Left forelimb (tissue), 1 donor: ENCODE data around the gene KIF3B.
"Not testable (repeated sequence)": the region's sequence is repeated elsewhere in the genome, so short reads cannot be mapped to it uniquely, and the experiment has no call there.

Experiments used
- DNase-seq: peaks from one replicate; pipeline ENCODE4 v3.0.0-alpha.2; 2018; ENCODE audit warnings: low spot score

The KIF3B gene

DNA sequence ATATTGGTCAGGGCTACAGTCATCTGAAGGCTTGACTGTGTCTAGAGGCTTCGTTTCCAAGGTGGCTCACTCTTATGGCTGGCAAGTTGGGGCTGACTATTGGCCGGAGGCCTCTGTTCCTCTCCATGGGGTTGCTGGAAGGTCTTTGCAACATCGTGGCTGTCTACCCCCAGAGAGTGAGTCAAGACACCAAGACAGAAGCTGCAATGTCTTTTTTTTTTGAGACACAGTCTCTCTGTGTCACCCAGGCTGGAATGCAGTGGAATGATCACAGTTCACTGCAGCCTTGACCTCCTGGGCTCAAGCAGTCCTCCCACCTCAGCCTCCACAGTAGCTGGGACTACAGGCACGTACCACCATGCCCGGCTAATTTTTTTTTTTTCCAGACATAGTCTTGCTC, 29.4 kb upstream of the KIF3B start:
- DNase-seq: no peak

DNA sequence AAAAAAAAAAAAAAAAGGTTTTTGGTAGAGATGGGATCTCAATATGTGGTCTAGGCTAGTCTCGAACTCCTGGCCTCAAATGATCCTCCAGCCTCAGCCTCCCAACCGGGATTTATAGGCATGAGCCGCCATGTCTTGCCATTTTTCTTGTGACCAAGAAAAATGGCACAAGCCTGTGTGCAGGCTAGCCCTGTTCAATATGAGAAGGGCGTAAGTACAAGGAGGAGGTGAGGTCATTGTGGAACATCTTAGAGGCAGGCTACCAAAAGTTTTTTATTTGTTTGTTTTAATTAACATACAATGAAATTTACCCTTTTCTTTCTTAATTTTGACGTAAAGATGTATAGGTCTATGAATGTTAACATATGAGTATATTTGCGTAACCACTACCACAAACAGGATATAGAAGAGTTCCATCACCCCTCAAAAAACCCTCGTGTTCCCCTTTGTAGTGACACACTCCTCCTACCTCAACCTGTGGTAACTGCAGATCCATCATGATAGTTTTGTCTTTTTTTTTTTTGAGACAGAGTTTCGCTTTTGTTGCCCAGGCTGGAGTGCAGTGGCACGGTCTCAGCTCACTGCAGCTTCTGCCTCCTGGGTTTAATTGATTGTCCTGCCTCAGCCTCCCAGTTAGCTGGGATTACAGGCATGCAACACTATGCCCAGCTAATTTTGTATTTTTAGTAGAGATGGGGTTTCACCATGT, 28.3 kb upstream of the KIF3B start:
- no peak for DNase-seq

DNA sequence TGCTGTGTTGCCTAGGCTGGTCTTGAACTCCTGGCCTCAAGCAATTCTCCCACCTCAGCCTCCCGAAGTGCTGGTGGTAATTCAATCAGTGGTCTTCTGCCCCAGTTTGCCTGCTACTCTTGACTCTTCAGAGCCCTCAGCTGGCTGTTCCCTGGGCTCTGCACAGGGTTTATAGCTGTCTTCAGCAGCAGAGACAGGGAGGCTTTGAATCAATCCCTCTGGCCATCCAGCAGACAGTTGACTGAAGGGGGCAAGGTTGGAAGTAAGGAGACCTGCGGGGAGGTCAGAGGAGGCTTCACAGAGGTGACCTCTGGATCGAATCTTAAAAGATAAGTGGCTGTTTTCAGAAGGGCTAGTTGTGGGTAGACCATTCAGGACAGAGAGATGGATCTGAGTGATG, 26.0 kb upstream of the KIF3B start:
- DNase-seq: no peak

DNA sequence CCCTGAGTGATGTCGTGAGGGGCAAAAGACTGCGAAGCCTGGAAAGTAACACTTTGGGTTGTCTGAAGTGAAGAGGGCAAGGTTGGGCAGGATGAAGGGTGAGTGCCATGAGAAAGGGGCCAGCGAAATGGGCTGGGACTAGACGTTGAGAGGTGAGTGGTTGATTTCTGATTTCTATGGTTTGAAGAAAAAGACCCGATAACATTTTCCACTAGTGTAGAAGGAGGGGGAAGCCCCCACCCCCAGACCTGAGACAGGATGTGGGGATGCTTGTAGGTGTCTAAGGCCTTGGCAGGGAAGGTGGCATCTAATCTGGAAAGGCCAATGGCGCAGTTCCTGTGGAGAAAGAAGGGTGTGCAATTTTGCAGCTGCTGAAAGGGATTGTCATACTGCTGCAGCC, 25.3 kb upstream of the KIF3B start:
- no peak for DNase-seq

DNA sequence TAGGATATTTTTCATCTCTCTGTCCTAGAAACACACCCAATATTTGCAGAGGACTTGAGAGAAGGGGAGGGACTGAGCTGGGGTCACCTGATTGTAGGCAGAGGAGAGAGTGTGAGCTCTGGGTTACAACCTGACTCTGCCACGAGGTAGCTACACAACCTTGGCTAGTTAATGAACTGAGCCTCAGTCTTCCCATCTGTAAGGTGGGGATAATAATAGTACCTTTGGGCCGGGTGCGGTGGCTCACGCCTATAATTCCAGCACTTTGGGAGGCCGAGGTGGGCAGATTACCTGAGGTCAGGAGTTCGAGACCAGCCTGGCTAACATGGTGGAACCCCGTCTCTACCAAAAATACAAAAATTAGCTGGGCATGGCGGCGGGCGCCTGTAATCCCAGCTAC, 16.5 kb upstream of the KIF3B start:
- not testable (repeated sequence) for DNase-seq

DNA sequence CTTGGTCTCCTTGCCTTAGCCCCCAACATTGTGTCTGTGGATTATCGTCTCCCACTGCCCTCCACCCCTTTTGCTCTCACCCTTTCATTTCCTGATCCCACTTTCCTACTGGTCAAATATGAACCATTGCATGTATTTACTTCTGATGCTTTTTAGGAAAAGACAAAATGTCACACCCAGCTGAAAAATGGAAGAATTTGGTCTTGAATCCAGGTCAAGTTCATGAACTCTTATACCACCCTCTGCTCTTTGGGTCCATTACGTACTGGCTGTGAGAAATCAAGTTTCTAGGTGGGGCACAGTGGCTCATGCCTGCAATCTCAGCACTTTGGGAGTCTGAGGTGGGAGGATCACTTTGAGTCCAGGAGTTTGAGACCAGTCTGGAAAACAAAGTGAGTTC, 15.8 kb upstream of the KIF3B start:
- no peak for DNase-seq

DNA sequence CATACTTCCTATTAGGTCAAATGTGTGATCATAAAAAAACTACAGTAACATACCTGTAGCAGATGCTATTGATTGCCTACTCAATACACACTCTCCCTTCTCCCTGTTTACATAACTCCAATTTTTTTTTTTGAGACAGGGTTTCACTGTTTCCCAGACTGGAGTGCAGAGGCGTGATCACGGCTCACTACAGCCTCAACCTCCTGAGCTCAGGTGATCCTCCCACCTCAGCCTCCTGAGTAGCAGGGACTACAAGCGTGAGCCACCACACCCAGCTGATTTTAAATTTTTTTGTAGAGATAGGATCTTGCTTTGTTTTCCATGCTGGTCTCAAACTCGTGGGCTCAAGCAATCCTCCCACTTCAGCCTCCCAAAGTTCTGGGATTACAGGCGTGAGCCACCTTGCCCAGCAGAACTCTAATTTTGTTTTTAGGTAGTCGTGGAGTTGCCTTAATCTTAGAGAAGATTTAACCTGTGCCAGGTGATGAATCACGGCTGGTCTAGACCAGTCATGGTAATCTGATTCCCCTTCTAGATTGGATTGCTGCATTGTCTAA, 14.0 kb upstream of the KIF3B start:
- DNase-seq: no peak

DNA sequence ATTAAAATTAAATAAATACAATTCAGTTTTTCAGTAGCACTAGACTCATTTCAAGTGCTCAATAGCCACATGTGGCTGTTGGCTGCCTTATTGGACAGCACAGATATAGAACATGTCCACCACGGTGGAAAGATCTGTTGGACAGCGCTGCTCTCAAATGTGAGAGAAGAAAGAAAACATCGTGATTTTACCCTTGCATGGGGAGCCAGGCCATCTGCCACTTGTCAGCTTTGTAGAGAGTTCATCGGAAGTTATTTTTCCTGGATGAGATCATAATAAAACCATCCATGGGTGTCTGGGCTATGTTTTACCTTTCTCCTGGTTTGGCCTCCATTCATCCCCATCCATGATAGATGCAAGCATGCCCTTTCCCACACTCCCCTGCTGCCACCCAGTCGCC, 5.8 kb upstream of the KIF3B start:
- DNase-seq: no peak

DNA sequence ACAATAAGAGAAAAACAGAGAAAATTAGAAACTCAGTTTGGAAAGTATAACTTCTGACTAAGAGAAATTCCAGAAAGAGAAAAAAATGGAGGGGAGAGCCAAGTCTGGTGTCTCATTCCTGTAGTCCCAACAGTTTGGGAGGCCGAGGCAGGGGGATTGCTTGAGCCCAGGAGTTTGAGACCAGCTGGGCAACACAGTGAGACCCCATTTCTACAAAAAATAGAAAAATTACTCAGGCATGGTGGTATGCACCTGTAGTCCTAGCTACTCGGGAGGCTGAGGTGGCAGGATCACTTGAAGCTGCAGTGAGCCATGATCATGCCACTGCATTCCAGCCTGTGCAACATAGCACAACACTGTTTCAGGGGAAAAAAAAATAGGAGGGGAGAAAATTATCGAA, 3.1 kb upstream of the KIF3B start:
- DNase-seq: no peak

DNA sequence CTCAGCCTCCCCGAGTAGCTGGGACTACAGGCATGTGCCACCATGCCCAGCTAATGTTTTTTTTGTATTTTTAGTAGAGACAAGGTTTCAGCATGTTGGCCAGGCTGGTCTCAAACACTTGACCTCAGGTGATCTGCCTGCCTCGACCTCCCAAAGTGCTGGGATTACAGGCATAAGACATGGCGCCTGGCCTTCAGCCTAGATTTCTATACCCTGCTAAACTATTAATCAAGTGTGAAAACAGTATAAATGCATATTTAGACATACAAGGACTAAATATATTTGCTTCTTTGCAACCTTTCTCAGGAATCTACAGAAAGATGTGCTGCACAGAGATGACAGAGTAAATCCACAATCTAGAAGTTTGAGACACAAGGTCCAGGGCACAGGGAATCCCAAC, 2.3 kb upstream of the KIF3B start:
- not testable (repeated sequence) for DNase-seq

DNA sequence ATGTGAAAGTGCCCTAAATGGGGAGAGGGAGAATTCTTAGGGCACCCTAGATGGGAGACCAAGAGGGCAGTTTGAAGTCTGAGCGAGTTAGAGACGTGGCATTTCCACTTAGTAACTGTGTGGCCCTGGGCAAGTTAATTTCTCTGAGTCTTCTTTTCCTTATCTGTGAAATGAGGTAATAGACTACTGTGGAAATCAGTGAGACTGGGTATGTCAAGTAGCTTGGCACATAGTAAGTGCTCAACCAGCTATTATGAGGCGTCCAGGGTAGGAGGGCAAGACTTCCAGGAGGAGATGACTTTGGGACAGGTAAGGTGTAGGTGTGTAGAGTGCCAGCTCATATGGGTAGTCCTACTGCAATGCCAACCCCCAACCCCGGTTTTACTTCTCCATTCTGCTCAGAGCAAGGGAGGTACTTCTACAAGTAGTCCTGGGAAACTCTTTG, 770 bp downstream of the KIF3B start:
- DNase-seq: no peak

DNA sequence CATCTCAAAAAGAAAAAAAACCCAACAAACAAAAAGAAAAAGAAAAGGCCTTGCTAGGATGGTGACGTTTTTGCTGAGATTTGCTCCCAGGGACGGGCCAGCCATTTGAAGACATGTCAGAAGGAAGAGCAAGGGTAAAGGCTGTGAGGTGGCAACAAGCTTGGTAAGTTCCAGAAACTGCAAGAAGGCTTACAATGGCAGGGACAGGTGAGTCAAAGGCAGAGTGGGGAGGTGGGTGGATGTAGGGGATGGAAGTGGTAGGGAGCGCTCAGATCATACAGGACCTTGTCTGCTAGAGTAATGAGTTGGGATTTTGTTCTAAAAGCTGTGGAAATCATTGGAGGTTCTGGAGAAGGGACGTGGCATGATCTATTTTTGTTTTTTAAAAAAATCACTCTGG, 4.3 kb downstream of the KIF3B start:
- no peak for DNase-seq

DNA sequence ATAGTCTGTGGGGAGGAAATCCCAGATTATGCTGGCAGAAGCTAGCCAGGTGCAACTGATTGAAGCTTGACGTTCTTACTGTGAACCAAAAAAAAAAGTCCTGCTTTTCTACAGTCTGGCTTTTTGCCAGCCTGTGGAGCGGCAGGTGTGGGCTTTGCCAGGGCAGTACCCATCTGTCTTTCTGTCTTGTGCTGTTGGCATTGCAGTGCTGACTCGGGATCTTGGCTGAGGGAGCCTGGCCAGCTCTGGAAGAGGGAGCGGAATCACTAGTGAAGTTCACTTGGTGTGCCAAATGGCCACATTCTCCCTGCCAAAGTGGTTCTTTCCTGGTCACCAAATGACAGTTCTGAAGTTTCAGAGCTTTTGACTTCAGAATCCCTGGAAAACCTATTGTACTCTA, 5.0 kb downstream of the KIF3B start:
- DNase-seq: no peak

DNA sequence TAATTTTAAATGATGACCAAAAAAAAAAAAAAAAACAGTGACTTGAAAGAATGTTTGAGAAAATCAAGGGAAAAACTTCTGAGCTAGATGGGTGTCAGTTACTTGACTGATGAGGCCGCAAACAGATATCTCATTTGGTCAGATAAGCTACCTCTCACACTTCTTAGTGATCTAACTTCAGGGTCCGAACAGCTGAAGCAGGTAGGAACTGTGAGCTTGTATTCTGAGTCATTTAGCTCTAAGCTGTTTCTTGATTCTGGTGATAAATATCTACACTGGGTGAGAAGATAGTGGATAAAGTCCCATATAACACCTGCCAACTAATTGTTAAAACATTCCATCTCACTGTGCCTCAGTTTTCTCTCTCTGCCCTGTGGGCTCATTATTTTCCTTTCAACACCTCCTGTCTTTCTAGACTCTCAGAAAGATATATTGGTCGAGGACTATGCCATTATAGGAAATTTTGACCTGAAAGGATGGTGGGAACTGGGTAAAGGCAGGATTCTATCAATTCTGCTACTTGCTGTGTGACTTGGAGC, 7.7 kb downstream of the KIF3B start:
- DNase-seq: no peak

DNA sequence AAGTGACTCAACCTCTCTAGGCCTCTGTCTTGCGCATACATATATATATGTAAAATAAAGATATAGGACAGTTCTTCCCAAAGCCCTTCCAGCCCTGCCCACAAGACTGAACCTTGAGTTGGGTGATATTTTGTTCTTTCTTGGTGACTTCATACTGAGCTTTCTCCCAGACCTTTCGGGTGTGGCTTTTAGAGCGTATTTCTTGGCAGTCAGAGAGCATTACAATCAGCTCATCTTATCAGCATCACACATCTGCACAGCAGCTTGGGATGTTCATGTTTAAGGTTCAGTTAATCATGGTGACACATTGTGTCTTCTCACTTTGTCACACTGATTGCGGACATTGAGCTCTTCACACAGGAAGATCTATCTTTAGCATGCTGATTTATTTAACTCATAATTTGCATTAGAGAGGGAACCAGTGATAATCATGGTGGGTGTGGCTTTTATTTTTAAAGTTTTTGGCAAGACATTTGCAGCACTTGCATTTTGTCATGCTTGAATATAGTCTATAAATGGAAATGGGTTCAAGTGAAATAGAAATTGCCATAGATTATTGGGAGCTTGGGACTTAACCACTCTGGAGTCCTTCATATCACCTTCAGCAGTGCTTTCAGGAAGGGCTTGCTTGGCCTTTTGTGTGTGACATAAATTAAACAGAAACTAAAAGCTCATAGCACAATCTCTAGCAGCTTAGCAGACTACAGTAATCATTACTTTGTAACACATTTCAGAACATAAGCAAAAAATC, 8.3 kb downstream of the KIF3B start:
- DNase-seq: no peak

DNA sequence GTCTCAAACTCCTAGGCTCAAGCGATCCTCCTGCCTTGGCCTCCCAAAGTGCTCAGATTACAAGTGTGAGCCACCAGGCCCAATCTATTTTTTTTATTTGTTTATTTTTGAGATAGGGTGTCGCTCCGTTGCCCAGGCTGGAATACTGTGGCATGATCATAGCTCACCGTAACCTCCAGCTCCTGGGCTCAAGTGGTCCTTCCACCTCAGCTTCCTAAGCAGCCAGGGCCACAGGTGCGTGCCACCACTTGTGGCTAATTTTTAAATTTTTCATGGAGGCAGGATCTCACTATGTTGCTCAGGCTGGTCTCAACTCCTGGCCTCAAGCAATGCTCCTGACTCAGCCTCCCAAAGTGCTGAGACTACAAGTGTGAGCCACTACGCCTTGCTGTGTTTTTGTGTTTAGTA, 9.8 kb downstream of the KIF3B start:
- no peak for DNase-seq

DNA sequence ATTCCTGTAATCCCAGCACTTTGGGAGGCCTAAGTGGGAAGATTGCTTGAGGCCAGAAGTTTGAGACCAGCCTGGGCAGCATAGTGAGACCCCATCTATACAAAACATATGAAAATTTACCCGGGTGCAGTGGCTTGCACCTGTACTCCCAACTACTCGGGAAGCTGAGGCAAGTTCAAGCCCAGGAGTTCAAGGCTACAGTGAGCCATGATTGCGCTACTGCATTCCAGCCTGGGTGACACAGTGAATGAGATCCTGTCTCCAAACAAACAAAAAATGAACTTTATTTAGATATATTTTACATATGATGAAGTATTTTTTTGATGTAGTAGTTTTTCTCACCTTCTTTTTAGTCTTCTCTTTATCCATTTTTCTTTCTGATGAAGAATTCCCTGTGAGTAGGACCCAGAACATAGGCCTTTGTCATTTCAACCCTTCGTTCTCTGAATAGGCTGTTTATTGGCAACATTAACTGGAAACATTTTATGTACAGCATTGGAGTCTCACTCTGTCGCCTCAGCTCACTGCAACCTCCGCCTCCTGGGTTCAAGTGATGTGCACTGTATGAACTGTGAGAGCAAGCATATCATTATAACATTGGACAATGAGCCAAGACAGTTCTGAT, 10.9 kb downstream of the KIF3B start:
- no peak for DNase-seq

DNA sequence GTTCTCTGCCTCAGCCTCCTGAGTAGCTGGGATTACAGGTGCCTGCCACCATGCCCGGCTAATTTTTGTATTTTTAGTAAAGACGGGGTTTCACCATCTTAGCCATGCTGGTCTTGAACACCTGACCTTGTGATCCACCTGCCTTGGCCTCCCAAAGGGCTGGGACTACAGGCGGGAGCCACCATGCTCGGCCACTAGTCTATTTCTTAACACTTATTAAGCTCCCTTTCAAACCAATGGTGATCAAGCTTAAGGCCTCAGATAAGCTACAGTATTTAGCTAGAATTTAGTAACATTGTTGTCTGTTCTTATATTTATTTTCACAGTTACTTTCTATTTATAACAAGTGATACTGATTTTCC, 11.8 kb downstream of the KIF3B start:
- not testable (repeated sequence) for DNase-seq

DNA sequence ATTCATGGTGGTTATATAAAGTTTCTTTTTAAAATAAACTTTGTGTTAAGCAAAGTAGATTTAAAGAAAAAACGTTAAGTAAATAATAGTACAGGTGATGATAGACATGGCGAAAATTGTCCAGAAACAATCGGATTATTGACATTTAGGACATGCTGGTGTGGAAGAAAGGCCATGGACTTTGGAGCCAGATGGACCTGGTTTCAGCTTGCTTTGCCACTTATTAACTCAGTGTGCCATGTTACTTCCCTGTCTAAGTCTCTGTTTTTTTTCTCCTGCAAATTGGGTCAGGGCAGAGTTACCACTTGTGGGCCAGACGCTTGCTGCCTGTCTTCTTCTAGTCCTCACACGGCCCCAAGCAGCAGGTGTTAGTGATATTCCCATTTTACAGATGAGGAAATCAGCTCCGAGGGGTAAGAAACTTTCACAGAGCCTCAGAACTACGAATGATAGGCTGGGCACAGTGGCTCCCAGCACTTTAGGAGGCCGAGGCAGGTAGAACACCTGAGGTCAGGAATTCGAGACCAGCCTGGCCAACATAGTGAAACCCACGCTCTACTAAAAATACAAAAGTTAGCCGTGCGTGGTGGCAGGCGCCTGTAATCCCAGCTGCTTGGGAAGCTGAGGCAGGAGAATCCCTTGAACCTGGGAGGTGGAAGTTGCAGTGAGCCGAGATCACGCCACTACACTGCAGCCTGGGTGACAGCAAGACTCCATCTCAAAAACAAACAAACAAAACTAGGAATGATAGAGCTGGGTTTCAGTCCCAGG, 12.4 kb downstream of the KIF3B start:
- DNase-seq: no peak

DNA sequence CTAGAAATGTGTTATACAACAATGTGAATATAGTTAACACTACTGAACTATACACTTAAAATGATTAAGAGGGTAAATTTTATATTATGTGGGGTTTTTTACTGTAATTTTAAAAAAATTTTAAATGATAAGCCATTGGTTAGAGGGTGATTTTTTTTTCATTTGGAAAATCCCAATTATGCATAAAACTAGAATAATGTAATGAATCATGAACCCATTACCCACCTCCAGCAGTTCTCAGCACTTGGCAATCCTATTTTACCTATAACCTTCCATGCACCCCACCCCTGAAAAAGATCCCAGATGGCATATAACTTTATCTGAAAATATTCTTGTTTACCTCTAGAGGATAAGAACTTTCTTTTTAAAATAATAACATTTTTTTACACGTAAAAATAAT, 13.7 kb downstream of the KIF3B start:
- DNase-seq: no peak

DNA sequence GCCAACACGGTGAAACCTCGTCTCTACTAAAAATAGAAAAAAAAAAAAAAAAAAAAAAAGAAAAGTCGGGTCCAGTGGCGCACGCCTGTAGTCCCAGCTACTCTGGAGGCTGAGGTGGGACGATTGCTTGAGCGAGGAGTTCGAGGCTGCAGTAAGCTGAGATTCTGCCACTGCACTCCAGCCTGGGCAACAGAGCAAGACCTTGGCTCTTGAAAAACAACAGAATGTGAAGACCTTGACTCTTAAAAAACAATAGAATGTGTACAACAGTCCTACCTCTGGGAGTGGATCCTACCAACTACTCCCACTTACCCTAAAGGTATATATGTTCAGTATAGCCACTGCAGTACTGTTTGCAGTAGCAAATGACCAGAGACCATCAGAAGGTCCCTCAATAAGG, 15.1 kb downstream of the KIF3B start:
- no peak for DNase-seq

DNA sequence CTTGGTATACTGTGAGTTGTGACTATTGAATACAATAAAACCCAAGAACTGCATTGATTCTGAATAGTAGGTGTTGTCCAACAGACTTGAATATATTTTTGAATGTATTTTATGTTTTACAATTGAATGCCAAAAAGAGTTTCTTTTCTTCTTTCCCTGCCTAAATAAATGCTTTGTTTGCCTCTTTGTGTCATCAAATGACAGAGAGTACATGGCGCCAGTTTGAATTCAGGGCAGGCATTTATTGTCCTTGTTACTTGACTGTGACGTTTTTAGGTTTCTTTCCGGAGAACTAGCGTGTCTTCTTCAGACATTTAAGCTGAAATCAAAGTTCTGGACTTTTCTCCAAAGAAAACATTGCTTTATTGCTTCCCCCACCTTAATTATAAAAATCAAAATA, 16.6 kb downstream of the KIF3B start:
- no peak for DNase-seq
